ENCODE data around the gene RPL3.

RPL3 gene

GRCh38 chr22:39348909-39349505, 29.6 kb upstream of the RPL3 start:
- H3K27ac ChIP-seq (ENCODE audit: low read depth, low read length) = no peak overlapping the region
- H3K36me3 ChIP-seq (ENCODE audit: control insufficient read depth, low read length) = no peaks in the 10 kb centered on the region
- H3K27me3 ChIP-seq (ENCODE audit: control insufficient read depth, low read length) = peaks cover 39% of the 10 kb centered on the region
- no peaks in the 10 kb centered on the region for H3K9me3 ChIP-seq (ENCODE audit: control insufficient read depth, insufficient read depth, low read length)
- H3F3A ChIP-seq (ENCODE audit: control insufficient read depth, insufficient read depth) = peaks cover 4% of the 10 kb centered on the region; the same call in 1 of the 2 replicates
- peaks cover 27% of the 10 kb centered on the region for H3K4me1 ChIP-seq (ENCODE audit: control insufficient read depth, low read length)
- no peaks in the 10 kb centered on the region for H3K79me2 ChIP-seq (ENCODE audit: control insufficient read depth, low read length)
- H3K9me2 ChIP-seq (replicated peaks; ENCODE audit: control insufficient read depth, low read length) = no peaks in the 10 kb centered on the region
- H3K4me3 ChIP-seq (ENCODE audit: low read length) = peak overlapping the region; percentile 85
- no peaks in the 10 kb centered on the region for H4K20me1 ChIP-seq (ENCODE audit: control insufficient read depth, insufficient read depth, low read depth, low read length)
- no peak for TF ChIP-seq EZH2phosphoT487 (IDR thresholded peaks at IDR 0.05; ENCODE audit: borderline replicate concordance, low read length)
- TF ChIP-seq CTCF (IDR thresholded peaks at IDR 0.05; ENCODE audit: low read depth, low read length, poor library complexity, severe bottlenecking) = no peak
- H3K4me2 ChIP-seq (ENCODE audit: low read length) = peak overlapping the region; percentile 99

- no peak for TF ChIP-seq CTCF (IDR thresholded peaks at IDR 0.05; ENCODE audit: low read depth, low read length, poor library complexity, severe bottlenecking)
- TF ChIP-seq EZH2phosphoT487 (IDR thresholded peaks at IDR 0.05; ENCODE audit: borderline replicate concordance, low read length) = no peak
- Histone ChIP-seq H3K36me3 (ENCODE audit: control insufficient read depth, low read length) (no peaks in the 10 kb centered on the region), H3K9me2 (replicated peaks; ENCODE audit: control insufficient read depth, low read length) (no peaks in the 10 kb centered on the region), H3K79me2 (ENCODE audit: control insufficient read depth, low read length) (no peaks in the 10 kb centered on the region), H3K4me3 (ENCODE audit: low read length) (no peak overlapping the region), H4K20me1 (ENCODE audit: control insufficient read depth, insufficient read depth, low read depth, low read length) (no peaks in the 10 kb centered on the region), H3F3A (ENCODE audit: control insufficient read depth, insufficient read depth) (no peaks in the 10 kb centered on the region), H3K27me3 (ENCODE audit: control insufficient read depth, low read length) (peaks cover 28% of the 10 kb centered on the region), H3K9me3 (ENCODE audit: control insufficient read depth, insufficient read depth, low read length) (no peaks in the 10 kb centered on the region), H3K4me2 (ENCODE audit: low read length) (no peak overlapping the region), H3K27ac (ENCODE audit: low read depth, low read length) (no peak overlapping the region), H3K4me1 (ENCODE audit: control insufficient read depth, low read length) (peaks cover 16% of the 10 kb centered on the region)
Measured at GRCh38 chr22:39345231-39345630, 25.8 kb upstream of the RPL3 start.

- Histone ChIP-seq H3K4me1 (ENCODE audit: control insufficient read depth, low read length) (peaks cover 10% of the 10 kb centered on the region), H3K4me3 (ENCODE audit: low read length) (no peak overlapping the region), H3K27me3 (ENCODE audit: control insufficient read depth, low read length) (peaks cover 21% of the 10 kb centered on the region), H3K4me2 (ENCODE audit: low read length) (no peak overlapping the region), H3K9me2 (replicated peaks; ENCODE audit: control insufficient read depth, low read length) (no peaks in the 10 kb centered on the region), H3K9me3 (ENCODE audit: control insufficient read depth, insufficient read depth, low read length) (no peaks in the 10 kb centered on the region), H4K20me1 (ENCODE audit: control insufficient read depth, insufficient read depth, low read depth, low read length) (no peaks in the 10 kb centered on the region), H3K36me3 (ENCODE audit: control insufficient read depth, low read length) (no peaks in the 10 kb centered on the region), H3K79me2 (ENCODE audit: control insufficient read depth, low read length) (no peaks in the 10 kb centered on the region), H3F3A (ENCODE audit: control insufficient read depth, insufficient read depth) (no peaks in the 10 kb centered on the region), H3K27ac (ENCODE audit: low read depth, low read length) (no peak overlapping the region)
- no peak for TF ChIP-seq EZH2phosphoT487 (IDR thresholded peaks at IDR 0.05; ENCODE audit: borderline replicate concordance, low read length)
Measured at GRCh38 chr22:39344046-39344390, 24.6 kb upstream of the RPL3 start.

GRCh38 chr22:39343259-39344045, 24.0 kb upstream of the RPL3 start:
- TF ChIP-seq CTCF (IDR thresholded peaks at IDR 0.05; ENCODE audit: low read depth, low read length, poor library complexity, severe bottlenecking) (peak; percentile 82), EZH2phosphoT487 (IDR thresholded peaks at IDR 0.05; ENCODE audit: borderline replicate concordance, low read length) (no peak)
- Histone ChIP-seq H3K36me3 (ENCODE audit: control insufficient read depth, low read length) (no peaks in the 10 kb centered on the region), H3K4me2 (ENCODE audit: low read length) (no peak overlapping the region)

More at GRCh38 chr22:39343259-39344045, 24.0 kb upstream of the RPL3 start:
- H3K9me3 ChIP-seq (ENCODE audit: control insufficient read depth, insufficient read depth, low read length) = no peaks in the 10 kb centered on the region
- H3K4me1 ChIP-seq (ENCODE audit: control insufficient read depth, low read length) = peaks cover 5% of the 10 kb centered on the region; the same call in 1 of the 2 replicates
- H3K27me3 ChIP-seq (ENCODE audit: control insufficient read depth, low read length) = peaks cover 21% of the 10 kb centered on the region
- H3K9me2 ChIP-seq (replicated peaks; ENCODE audit: control insufficient read depth, low read length) = no peaks in the 10 kb centered on the region
- H3K27ac ChIP-seq (ENCODE audit: low read depth, low read length) = no peak overlapping the region
- no peaks in the 10 kb centered on the region for H3K79me2 ChIP-seq (ENCODE audit: control insufficient read depth, low read length)
- no peaks in the 10 kb centered on the region for H3F3A ChIP-seq (ENCODE audit: control insufficient read depth, insufficient read depth)
- no peaks in the 10 kb centered on the region for H4K20me1 ChIP-seq (ENCODE audit: control insufficient read depth, insufficient read depth, low read depth, low read length)
- no peak overlapping the region for H3K4me3 ChIP-seq (ENCODE audit: low read length)

Data from DOHH2 (cell line).